NCI-H2196 treated with DMSO at 0.1 percent for 48 hours (cell line): Measurements from ENCODE around the gene TUSC2.

Source experiments
- DNase-seq: peaks from one replicate; lab custom pipeline; 2025; ENCODE audit not compliant: unreplicated experiment; lab: John Stamatoyannopoulos, UW

The TUSC2 gene

GRCh38 chr3:50275141-50275995 is 52.7 kb downstream of the TUSC2 start:
- DNase-seq, result no peak
